Stimulated activated CD4-positive, alpha-beta T cell treated with anti-CD3 and anti-CD28 coated beads, TNF-alpha, amount 100 ng/mL, for 48 hours (primary cell): ENCODE results near the gene FRAT1.
"Not testable (repeated sequence)": the region's sequence is repeated elsewhere in the genome, so short reads cannot be mapped to it uniquely, and the experiment has no call there.

Experiments
- DNase-seq, 3 donors: peaks; one replicate each; pipeline ENCODE4 v3.0.0-alpha.2; 2020; ENCODE audit warnings: low read depth in 3 of 3

The FRAT1 gene, protein sequence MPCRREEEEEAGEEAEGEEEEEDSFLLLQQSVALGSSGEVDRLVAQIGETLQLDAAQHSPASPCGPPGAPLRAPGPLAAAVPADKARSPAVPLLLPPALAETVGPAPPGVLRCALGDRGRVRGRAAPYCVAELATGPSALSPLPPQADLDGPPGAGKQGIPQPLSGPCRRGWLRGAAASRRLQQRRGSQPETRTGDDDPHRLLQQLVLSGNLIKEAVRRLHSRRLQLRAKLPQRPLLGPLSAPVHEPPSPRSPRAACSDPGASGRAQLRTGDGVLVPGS

DNA sequence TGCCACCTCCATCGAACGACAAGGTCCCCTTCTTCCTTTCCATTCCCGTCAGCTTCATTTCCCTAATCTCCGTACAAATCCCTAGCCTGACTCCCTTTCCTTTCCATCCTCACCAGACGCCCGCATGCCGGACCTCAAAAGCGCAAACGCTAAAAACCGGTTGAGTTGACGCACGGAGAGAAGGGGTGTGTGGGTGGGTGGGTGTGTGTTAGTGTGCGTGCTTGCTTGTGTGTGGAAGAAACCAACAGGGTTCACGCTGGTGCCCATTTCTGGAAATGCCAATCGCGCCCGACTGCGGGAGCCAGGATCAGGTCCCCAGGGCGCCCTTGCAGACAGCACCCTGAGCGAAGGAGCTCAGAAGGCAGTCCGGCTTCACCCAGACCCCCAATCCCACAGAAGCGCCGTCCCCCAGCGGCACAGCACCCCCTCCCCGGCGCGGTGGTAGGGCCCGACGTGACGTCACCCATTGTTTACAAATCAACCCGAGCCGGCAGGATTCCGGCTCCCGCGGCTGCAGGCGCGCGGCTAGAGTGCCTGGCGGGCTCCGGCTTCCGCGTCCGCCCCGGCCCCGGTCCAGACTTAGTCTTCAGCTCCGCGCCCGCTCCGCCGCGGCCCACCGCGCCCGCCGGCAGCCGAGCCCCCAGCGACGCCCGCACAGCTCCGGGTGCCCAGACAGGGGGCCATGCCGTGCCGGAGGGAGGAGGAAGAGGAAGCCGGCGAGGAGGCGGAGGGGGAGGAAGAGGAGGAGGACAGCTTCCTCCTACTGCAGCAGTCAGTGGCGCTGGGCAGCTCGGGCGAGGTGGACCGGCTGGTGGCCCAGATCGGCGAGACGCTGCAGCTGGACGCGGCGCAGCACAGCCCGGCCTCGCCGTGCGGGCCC, at the start of gene FRAT1:
Gene FRAT1 (plus strand): TSS at position 500 of the 880 bp plus-strand sequence. CDS start 183 bp downstream, at position 683.
- DNase-seq: peak; percentile 63 to 82 (median 72)

DNA sequence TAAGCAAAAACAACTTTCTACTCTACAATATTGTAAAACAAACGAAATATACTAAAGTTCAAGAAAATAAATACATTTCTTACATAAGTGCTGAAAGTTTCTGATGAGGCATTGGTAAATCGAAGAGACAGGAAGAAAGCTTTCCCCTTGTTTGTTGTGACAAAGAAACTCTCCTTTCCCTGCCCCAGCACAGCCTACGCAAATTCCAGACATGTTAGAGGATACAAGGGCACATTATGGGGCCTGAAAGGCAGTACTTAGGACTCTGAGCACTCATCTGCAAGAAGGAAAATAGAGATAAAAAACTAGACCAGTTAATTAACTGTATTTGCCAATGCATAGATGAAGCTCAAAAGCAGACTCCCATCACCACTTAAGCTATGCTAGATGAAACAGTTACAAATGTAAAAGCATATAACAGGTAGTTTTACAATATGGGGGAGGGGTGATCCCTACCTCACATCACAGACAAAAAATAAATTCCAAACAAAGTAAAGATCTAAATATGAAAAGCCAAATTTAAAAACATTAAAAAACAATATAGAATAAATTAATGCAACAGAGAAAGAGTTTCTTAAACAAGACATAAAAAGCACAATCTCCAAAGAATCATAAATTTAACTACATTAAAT, 48.4 kb upstream of the FRAT1 start:
- no peak for DNase-seq

DNA sequence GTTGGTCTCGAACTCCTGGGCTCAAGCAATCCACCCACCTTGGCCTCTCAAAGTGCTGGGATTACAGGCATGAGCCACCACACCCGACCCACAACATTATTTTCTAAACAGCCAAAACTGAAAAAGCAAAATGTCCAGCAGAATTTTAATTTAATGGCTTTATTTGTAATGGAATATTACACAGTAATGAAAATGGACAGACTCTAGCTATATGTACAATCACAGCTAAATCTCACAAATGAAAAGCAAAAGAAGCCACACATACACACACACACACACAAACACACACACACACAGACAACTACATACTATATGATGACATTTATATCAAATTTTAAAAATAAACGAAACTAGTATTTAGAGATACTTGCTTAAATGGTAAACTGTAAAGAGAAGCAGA, 45.4 kb upstream of the FRAT1 start:
- DNase-seq: no peak

DNA sequence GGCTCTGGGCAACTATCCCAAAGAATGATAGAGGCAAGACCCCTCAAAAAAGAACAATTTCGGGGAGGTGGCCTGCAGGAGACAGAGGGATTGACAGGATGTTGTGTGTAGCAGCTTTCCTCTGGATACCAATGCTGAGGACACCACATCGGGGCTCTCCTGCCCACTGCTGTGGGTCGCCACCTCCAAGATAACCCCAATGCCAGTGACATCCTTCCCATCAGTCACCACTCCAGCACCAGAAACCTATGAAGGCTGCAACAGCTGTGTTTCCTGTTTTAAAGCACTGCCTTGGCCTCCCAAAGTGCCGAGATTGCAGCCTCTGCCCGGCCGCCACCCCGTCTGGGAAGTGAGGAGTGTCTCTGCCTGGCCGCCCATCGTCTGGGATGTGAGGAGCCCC, 44.2 kb upstream of the FRAT1 start:
- no peak for DNase-seq

DNA sequence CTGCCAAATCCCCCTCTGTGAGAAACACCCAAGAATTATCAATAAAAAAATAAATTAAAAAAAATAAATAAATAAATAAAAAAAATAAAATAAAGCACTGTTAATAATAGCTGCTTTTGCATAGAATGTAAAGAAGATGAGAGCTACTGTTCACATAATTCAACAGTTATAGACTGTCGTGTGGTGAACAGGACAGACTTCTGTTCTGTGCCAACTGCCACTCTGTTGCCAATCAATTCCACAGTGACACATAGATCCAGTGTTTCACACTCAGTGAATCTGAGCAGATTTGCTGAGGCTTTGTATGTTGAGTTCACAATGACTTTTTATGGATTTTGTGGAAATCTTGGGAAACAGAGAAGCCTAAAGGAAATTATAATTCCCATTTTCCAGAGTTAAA, 41.5 kb upstream of the FRAT1 start:
- DNase-seq: no peak

DNA sequence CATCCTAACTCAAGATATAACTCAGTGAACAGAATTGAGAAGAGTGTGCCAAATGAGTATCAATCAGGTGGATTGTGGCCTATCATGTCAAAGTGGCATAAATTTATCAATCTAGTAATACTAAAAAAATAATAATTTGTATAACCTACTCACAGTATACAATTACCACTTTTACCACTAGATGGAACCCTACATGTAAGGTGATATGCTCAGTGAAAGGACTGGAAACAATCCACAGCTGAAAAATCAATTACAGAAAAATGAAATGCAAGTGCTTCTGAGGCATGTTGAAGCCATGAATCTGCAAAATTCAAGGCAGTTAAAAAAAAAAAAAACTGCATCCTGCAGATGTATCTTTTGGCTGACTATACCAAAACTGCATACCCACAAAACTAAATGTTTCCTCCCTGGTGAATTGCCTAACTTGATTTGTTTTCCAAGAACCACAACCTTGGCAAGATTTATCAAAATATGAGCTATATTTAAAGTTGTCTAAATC, 40.5 kb upstream of the FRAT1 start:
- no peak for DNase-seq

DNA sequence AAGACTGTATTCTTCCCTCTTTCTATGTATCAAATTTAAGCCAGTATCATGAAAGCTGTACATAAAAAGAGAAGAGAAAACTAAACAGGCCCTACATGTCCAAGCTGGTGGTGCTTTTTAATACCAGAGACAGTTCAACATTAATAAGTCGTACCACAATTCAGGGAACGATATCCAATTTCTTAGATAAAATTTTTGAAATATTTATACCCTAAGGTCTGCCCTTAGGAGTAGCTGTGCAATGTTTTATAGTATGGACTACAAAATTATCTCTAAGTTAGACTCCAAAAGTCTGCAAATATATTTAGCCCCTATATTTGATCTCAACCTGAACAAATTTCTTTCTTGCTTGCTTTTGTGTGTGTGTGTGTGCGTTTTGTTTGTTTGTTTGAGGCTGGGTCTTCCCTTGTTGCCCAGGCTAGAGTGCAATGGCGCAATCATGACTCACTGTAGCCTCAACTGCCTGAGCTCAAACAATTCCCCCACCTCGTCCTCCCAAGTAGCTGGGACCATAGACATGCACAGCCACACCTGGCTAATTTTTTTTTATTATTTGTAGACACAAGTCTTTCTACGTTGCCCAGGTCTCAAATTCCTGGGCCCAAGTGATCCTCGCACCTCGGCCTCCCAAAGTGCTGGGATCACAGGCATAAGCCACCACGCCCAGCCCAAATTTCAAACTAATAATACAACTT, 39.8 kb upstream of the FRAT1 start:
- DNase-seq: no peak

DNA sequence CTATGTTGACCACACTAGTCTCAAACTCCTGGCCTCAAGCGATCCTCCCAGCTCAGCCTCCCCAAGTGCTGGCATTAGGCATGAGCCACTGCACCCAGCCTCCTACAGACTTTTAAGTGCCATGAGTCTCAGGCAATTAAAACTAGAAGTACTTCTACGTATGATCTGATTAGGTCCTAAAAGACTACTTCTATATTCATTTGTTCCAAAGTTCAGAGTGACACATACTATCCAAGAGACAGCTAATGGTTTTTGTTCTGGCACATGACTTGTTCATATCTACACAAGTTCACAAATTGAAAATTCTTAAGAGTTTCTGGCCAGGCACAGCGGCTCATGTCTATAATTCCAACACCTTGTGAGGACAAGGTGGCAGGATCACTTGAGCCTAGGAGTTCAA, 38.3 kb upstream of the FRAT1 start:
- peak in 1 of 3 donors; percentile 1 for DNase-seq

DNA sequence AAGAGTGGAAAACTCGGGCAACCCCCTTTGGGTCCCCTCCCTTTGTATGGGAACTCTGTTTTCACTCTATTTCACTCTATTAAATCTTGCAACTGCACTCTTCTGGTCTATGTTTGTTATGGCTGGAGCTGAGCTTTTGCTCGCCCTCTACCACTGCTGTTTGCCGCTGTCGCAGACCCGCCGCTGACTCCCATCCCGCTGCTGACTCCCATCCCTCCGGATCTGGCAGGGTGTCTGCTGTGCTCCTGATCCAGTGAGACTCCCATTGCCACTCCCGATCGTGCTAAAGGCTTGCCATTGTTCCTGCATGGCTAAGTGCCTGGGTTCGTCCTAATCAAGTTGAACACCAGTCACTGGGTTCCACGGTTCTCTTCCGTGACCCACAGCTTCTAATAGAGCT, 29.0 kb upstream of the FRAT1 start:
- DNase-seq: not testable (repeated sequence)

DNA sequence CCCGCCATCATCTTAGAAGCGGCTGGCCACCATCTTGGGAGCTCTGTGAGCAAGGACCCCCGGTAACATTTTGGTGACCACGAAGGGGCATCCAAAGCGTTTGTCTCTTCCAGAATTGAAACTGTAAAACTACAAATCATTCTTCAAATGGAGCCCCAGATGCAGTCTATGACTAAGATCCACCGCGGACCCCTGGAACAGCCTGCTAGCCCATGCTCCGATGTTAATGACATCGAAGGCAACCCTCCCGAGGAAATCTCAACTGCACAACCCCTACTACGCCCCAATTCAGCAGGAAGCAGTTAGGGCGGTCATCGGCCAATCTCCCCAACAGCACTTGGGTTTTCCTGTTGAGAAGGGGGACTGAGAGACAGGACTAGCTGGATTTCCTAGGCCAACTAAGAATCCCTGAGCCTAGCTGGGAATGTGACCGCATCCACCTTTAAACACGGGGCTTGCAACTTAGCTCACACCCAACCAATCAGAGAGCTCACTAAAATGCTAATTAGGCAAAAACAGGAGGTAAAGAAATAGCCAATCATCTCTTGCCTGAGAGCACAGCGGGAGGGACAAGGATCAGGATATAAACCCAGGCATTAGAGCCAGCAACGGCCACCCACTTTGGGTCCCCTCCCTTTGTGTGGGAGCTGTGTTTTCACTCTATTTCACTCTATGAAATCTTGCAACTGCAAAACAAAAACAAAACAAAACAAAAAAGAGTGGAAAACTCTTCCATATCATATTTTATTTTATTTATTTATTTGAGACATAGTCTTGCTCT, 28.3 kb upstream of the FRAT1 start:
- not testable (repeated sequence) for DNase-seq

DNA sequence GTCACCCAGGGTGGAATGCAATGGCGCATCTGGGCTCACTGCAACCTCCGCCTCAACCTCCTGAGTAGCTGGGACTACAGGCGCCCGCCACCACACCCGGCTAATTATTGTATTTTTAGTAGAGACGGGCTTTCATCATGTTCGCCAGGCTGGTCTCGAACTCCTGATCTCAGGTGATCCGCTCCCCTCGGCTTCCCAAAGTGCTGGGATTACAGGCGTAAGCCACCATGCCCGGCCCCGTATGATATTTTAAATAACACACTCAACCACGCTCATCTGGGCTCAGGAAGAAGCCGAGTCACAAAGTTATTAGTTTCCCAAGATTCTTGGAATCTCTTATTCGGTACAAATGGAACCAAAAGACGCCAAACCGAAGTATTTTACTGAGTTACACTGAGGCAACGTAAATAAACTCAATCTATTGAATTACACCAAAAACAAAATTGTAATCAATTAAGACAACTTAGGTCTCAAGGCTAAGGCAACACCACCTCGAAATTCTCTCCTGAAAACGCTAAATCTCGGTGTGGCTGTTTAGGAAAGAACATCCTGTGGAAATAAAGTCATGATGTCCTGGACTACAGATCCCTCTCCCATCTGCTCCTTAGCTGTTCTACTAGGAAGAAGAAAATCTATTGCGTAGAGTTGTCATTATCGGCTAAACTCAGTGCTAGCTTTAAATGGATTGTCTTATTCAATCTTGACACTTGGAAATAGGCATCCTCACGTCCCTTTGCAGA, 27.5 kb upstream of the FRAT1 start:
- DNase-seq: no peak

DNA sequence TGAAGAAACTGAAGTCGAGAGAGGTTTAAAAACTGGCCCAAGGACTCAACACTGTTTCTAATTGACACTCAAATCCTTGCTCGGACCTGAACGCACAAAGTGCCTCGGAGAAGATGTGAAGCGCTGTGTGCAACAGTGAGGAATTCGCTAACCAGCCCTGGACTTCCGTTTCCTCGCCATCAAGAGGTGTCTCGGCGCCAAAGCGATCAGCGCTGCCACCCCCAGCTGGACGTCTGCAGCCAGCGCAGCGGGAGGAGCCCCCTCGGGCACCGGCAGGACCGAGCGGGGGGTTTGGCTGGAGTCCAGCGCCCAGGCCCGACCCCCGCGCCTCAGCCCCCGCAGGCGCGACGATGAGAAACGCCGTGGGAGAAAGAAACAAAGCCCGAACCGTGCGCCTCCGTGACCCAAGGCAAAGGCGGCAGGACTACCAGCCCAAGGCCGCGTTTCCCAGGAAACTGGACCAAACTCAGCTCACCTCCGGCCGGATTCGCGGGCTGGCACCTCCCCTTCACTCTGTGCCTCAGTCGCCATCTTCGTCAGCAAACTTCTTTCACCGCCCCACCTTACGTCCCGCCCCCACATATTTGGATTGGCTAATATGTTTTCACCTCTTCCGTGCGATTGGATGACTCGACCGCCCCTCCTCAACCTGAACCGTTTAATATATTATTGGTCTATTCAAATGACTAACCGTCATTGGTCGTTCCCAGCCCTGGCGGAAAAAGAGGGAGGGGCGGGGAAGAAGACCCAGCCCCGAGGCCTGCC, 26.8 kb upstream of the FRAT1 start, which contains the start of gene ARHGAP19:
Gene ARHGAP19 (minus strand): TSS at position 541 of the 765 bp plus-strand sequence. CDS start 10 bp downstream, at position 531.
- DNase-seq: peak; percentile 82 to 93 (median 91)

DNA sequence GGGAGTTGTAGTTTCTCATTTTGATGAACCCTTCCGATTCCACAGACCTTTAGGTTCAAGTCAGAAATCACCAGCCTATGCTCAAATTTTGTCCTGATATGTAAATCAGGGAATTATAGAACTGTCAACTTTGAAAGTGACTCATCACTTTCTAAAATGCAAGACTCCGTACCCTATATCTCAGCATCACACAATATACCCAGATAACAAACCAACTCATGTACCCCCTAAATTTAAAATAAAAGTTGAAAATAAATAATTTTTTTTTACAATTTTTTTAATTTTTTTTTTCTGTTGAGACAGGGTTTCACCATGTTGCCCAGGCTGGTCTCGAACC, 26.2 kb upstream of the FRAT1 start:
- DNase-seq: no peak

DNA sequence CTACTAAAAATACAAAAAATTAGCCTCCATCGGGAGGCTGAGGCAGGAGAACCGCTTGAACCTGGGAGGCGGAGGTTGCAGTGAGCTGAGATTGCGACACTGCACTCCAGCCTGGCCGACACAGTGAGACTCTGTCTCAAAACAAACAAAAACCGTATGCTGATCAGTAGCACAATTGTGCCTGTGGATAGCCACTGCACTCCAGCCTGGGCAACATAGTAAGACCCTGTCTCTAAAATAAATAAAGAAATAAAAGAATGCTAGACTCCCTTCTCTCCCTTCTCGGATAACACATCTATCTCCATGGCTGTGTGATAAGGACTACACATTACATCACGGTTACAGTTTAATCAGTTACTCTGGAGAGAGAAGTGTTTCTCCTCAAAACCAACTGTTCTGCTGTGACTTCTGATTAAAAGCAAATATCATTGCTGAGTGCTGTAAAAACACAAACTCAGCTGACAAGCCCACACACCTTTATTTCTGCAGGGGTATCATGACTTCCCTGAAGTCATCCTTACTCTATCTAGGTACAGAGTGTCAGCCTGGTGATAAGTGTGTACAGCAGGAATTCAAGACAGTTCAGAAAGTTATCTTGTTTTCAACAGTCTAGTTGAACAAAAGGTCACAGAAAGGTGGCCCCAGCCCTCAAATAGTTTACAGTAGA, 21.4 kb upstream of the FRAT1 start:
- no peak for DNase-seq

DNA sequence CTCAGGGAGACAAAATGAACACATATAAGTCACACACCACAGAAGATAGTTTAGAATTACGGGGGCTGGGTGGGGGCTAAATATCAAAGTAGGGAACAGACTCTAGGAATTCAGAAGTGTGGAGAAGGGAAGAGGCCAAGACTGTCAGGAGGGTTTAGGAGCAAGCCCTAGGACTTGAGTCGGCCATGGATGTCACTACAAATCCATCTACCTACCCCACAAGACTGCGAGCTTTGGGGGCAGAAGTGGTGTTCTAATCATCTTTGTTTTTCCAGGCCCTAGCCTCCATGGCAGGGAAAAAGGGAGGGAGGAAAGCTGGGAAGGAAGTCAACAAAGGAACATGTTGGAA, 20.9 kb upstream of the FRAT1 start:
- no peak for DNase-seq

DNA sequence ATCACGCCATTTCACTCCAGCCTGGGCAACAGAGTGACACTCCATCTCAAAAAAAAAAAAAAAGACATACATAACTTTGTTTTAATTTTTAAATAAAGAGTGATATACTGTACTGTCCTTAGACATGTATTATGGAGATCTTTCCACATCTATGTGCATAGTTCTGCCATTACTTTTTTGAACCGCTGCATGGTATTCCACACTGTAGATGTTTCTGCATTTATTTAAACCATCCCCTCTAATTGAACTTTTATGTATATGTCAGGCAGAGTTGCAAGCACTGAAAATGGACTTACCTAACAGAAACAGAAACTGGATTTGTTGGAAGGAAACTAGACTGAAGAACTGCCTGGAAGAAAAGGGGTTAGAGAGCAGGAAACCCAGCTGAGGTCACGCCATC, 18.1 kb upstream of the FRAT1 start:
- DNase-seq: no peak

DNA sequence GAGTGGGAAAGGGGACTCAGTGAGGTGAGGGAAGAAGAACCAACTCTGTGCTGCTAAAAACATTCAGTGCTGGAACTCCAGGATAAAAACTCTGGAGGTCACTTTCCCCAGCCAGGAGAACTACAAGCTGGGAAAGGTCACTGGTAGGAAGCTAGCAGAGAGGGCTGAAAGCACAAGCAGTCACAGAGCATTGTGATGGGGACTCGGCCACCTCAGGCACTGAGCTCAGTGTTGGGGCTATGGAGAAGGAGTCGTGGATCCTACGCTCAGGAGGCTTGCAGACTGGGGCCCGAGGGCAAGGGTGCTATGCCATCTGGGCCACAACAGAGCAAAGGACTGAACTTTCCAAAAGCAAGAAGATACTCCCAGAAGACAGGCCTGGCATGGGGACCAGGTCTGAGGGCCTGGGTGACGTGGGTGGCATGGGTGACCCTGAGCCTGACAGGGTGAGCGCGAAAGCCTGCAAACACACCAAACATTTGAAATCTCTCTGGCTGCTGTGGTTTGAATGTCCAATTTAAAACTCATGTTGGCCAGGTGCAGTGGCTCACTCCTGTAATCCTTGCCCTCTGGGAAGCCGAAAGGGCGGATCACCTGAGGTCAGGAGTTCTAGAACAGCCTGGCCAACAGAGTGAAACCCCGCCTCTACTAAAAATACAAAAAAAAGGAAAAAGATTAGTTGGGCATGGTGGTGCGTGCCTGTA, 16.8 kb upstream of the FRAT1 start:
- DNase-seq: no peak

DNA sequence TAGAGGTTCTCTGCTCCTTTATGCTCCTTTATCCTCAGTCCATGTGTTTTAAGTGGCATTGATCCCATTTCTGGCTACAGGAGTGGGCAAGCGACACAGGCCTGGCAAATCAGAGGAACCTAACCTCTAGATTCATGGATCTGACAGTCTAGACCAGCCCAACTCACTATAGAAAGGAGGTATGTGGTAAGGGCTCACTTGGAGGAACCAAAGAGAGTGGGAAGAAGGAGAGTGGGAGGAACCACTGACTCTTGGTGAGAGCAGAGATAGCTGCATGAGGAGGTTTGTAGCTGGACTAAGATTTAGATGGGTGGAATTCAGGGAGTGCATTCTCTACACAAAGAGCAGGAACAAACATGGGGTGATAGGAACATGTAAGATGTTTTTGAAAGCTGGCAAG, 11.6 kb upstream of the FRAT1 start:
- no peak for DNase-seq
